Dermis blood vessel endothelial cell (primary cell): ENCODE measurements around the gene PCDH9. TPM values are rescaled to one million over a fixed set of nuclear protein-coding genes. Genes with fewer than 3 reads are reported as not detected.

Source experiments
- DNase-seq: peaks from one replicate; pipeline ENCODE4 v3.0.0; 2010
- total RNA-seq: library from RNA; depleted of rRNA; stranded (reverse); fragments of >200 nt; gene quantifications from 2 replicates; pipeline ENCODE4 v1.2.3, GENCODE V29; 2014

Gene PCDH9
- total RNA-seq, 1 donor from 2014 or later: 0.68 TPM

- DNase-seq: no peak
These were observed 671.6 kb downstream of the PCDH9 start for GRCh38 chr13:66558506-66558905.

- DNase-seq: no peak
These were observed 672.8 kb downstream of the PCDH9 start for GRCh38 chr13:66557357-66557756.

GRCh38 chr13:66556306-66556705 is 673.8 kb downstream of the PCDH9 start:
- DNase-seq: no peak

GRCh38 chr13:66553391-66553790 is 676.7 kb downstream of the PCDH9 start:
- no peak for DNase-seq

- no peak for DNase-seq
These were observed 679.0 kb downstream of the PCDH9 start for GRCh38 chr13:66551128-66551527.

- no peak for DNase-seq
These were observed 682.5 kb downstream of the PCDH9 start for GRCh38 chr13:66547685-66548084.

GRCh38 chr13:66546534-66547379 is 683.4 kb downstream of the PCDH9 start:
- no peak for DNase-seq

GRCh38 chr13:66543780-66544179 is 686.4 kb downstream of the PCDH9 start:
- no peak for DNase-seq

- DNase-seq: no peak
These were observed 692.7 kb downstream of the PCDH9 start for GRCh38 chr13:66537417-66537816.

GRCh38 chr13:66536746-66537145 is 693.4 kb downstream of the PCDH9 start:
- DNase-seq: no peak

- DNase-seq: no peak
These were observed 695.6 kb downstream of the PCDH9 start for GRCh38 chr13:66534561-66534960.

GRCh38 chr13:66532845-66533244 is 697.3 kb downstream of the PCDH9 start:
- no peak for DNase-seq

GRCh38 chr13:66532146-66532545 is 698.0 kb downstream of the PCDH9 start:
- no peak for DNase-seq

GRCh38 chr13:66530686-66531085 is 699.5 kb downstream of the PCDH9 start:
- no peak for DNase-seq

- DNase-seq: no peak
These were observed 700.0 kb downstream of the PCDH9 start for GRCh38 chr13:66530158-66530557.

GRCh38 chr13:66528944-66529576 is 701.1 kb downstream of the PCDH9 start:
- DNase-seq: no peak

GRCh38 chr13:66528180-66528579 is 702.0 kb downstream of the PCDH9 start:
- DNase-seq: no peak

GRCh38 chr13:66520511-66521355 is 709.4 kb downstream of the PCDH9 start:
- no peak for DNase-seq

GRCh38 chr13:66519259-66519658 is 710.9 kb downstream of the PCDH9 start:
- DNase-seq: no peak

GRCh38 chr13:66518068-66518467 is 712.1 kb downstream of the PCDH9 start:
- DNase-seq: no peak

- DNase-seq: peak; percentile 4
These were observed 716.4 kb downstream of the PCDH9 start for GRCh38 chr13:66513728-66514127.

GRCh38 chr13:66509175-66509574 is 721.0 kb downstream of the PCDH9 start:
- no peak for DNase-seq
